Left lung (tissue), 10 donors: ENCODE results near the gene FAM107B. TPM values are rescaled to one million over a fixed set of nuclear protein-coding genes. Genes with fewer than 3 reads are reported as not detected.
A peak's percentile ranks its signal among the peaks of the same experiment; 100 is the strongest.

Source experiments
- ATAC-seq: fragments of 200-7000 bp; cut with Tn5 transposase; one replicate; pipeline ENCODE4 v1.9.1; 2020; ENCODE audit warnings: moderate library complexity
- DNase-seq, 4 donors: peaks; one replicate each; pipeline ENCODE4 v3.0.0-alpha.2; 2013 to 2020
- H3K27ac ChIP-seq, 2 donors: fragments of 200-600 bp; sonication (generic) in 1 of 2; one replicate each; pipeline versions ENCODE4 v1.5.0 to v1.8.0; 2020 to 2021
- H3K27me3 ChIP-seq, 2 donors: fragments of 200-600 bp; sonication (generic) in 1 of 2; one replicate each; pipeline versions ENCODE4 v1.5.0 to v1.8.0; 2020 to 2021
- H3K36me3 ChIP-seq, 2 donors: fragments of 200-600 bp; sonication (generic) in 1 of 2; one replicate each; pipeline versions ENCODE4 v1.5.0 to v1.8.0; 2020 to 2021
- H3K4me1 ChIP-seq, 2 donors: fragments of 200-600 bp; one replicate each; pipeline ENCODE4 v1.8.0; 2021
- H3K4me3 ChIP-seq, 2 donors: fragments of 200-600 bp; sonication (generic) in 1 of 2; one replicate each; pipeline versions ENCODE4 v1.5.0 to v1.8.0; 2020 to 2021; ENCODE audit warnings: mild to moderate bottlenecking in 1 of 2
- H3K9me3 ChIP-seq, 2 donors: fragments of 200-600 bp; sonication (generic) in 1 of 2; one replicate each; pipeline versions ENCODE4 v1.5.0 to v1.8.0; 2020 to 2021
- CTCF ChIP-seq, 2 donors: fragments of 200-600 bp; sonication (generic) in 1 of 2; IDR thresholded peaks; one replicate each; pipeline versions ENCODE4 v1.5.0 to v1.8.0; 2021; ENCODE audit warnings: antibody characterized with exemption in 2 of 2
- intact Hi-C, 2 donors: fragments of 100-400 bp; cut with DNase I; formaldehyde crosslinking; loops; one replicate each; pipeline versions ENCODE4 v1.11.2 to v1.14.2; 2022
- polyA plus RNA-seq, 6 donors: library from polyadenylated mRNA; unstranded; fragments of 120-200 nt; gene quantifications; one replicate each; pipeline ENCODE4 v1.2.1, GENCODE V29; 2013; ENCODE audit not compliant: insufficient read length in 6 of 6
- total RNA-seq, 2 donors: library from RNA; stranded (reverse); fragmentation: NEBNext Ultra II Directional; extraction: Animal tissue kit (Norgen Biotek cat#: 25700); gene quantifications; one replicate each; pipeline ENCODE4 v1.2.1, GENCODE V29; 2021
- donor health status: DM: no; HTN: yes; CAD: no.
- donor health status: DM: no; HTN: no; CAD: no.

The FAM107B gene
- total and polyA plus RNA-seq, 8 donors: 66.2 to 93.6 (median 83.0) TPM

DNA sequence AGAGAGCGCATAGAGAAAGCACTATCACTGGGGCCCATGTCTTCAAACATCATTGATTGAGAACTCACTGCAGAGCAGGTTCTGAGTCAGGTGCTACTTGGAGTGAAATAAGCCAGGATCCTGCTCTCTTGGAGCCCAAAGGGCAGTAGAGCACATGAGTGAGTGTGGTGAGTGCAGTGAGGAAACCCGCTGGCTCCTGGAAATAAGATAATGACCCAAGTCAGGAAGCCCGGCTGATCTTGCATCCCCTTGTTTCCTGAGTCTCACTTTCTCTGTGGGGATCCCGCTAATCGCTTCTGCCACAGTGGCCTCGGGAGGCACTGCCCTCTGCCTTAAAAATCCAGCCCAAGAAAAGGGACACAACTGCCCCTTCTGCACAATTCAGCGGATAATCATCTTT is 7.1 kb upstream of the FAM107B start:
- TF ChIP-seq CTCF (IDR thresholded peaks at IDR 0.05): no peak
- H3K4me1 ChIP-seq: peaks cover 10 to 14% of the 10 kb centered on the region in 2 donors
- DNase-seq: no peak
- no peak for ATAC-seq
- H3K9me3 ChIP-seq: peaks cover 0 to 4% of the 10 kb centered on the region in 2 donors
- no peaks in the 10 kb centered on the region for H3K27me3 ChIP-seq
- H3K27ac ChIP-seq: no peak overlapping the region
- no peaks in the 10 kb centered on the region for H3K36me3 ChIP-seq
- H3K4me3 ChIP-seq: no peak overlapping the region
- intact Hi-C loops: no loop called here

DNA sequence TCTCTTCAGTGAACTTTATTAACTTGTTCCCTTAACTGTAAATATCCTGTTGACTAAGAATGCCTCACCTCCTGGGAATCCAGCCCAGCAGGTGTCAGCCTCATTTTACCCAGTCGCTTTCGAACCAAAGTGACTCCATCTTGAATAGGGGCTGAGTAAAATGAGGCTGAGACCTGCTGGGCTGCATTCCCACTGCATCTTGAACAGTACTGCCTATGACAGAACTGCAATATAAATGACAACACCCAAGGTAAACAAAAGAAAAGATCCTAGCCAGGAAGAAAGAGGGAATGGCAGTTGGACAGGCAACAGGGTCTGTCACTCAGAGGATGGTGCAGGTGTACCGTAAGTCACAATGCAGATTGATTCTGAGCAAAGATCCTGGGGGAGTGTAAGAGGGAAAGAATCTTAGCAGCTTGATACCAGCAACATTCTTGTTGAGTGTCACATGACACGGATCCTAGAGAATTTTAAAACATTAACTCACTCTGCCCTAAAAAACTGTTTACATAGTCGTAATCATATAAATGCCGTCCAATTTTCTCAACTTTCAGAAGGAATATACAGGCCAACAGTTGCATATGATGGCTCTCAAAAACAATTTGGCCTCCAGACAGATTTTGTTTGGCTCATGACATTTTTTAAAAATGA is 4.4 kb upstream of the FAM107B start:
- TF ChIP-seq CTCF (IDR thresholded peaks at IDR 0.05): no peak
- intact Hi-C loops: no loop called here
- Histone ChIP-seq H3K36me3 (no peaks in the 10 kb centered on the region), H3K27ac (no peak overlapping the region), H3K4me1 (peaks cover 10 to 14% of the 10 kb centered on the region in 2 donors), H3K9me3 (no peaks in the 10 kb centered on the region), H3K27me3 (no peaks in the 10 kb centered on the region), H3K4me3 (no peak overlapping the region)
- DNase-seq: peak in 2 of 4 donors; percentile 76 to 77
- peak; percentile 51 for ATAC-seq

GRCh38 chr10:14776546-14776945 is 1.8 kb upstream of the FAM107B start:
- ATAC-seq: no peak
- H3K4me3 ChIP-seq: no peak overlapping the region

GRCh38 chr10:14775656-14776055 is 959 bp upstream of the FAM107B start:
- Histone ChIP-seq H3K36me3 (no peaks in the 10 kb centered on the region), H3K9me3 (no peaks in the 10 kb centered on the region), H3K4me1 (peaks cover 2 to 10% of the 10 kb centered on the region in 2 donors), H3K27me3 (no peaks in the 10 kb centered on the region), H3K4me3 (no peak overlapping the region), H3K27ac (no peak overlapping the region)
- TF ChIP-seq CTCF (IDR thresholded peaks at IDR 0.05): no peak
- no peak for DNase-seq
- ATAC-seq: no peak
- intact Hi-C loops: no loop called here

More at GRCh38 chr10:14776546-14776945, 1.8 kb upstream of the FAM107B start:
- TF ChIP-seq CTCF (IDR thresholded peaks at IDR 0.05): no peak
- Histone ChIP-seq H3K9me3 (no peaks in the 10 kb centered on the region), H3K27ac (no peak overlapping the region), H3K27me3 (no peaks in the 10 kb centered on the region), H3K36me3 (no peaks in the 10 kb centered on the region), H3K4me1 (peaks cover 4 to 10% of the 10 kb centered on the region in 2 donors)
- intact Hi-C loops: no loop called here
- no peak for DNase-seq

DNA sequence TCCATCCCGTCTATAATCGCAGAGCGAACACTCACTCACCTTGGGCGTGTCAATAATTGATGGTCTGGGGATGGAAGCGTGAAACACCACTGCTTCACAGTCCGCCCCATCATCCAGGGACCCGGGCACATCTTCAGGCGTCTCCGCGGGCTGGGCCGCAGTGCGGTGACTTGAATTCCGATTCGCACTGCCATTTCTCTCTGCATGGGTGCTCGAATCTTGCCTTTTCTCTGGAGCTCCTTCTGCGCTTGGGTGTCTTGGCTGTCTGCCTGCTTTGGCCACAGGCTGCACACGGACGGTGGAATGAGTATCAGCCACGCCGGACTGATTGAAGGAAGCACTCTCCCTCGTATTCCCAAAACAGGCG is 500 bp downstream of the FAM107B start:
- Histone ChIP-seq H3K4me1 (peaks cover 2 to 7% of the 10 kb centered on the region in 2 donors), H3K4me3 (no peak overlapping the region), H3K36me3 (no peaks in the 10 kb centered on the region), H3K27me3 (no peaks in the 10 kb centered on the region), H3K27ac (no peak overlapping the region), H3K9me3 (no peaks in the 10 kb centered on the region)
- no peak for TF ChIP-seq CTCF (IDR thresholded peaks at IDR 0.05)
- no peak for ATAC-seq
- DNase-seq: no peak
- intact Hi-C loops: no loop called here
